Neural cell (in vitro differentiated cells): ENCODE data around the gene P2RX4. TPM values are rescaled to one million over a fixed set of nuclear protein-coding genes. Genes with fewer than 3 reads are reported as not detected.

Experiments
- H2AFZ ChIP-seq: fragments of 200-600, 300-800 bp; sonication (generic), shearing (Covaris generic); 2 replicates; pipeline ENCODE4 v1.6.0; 2014; ENCODE audit warnings: low read depth, mild to moderate bottlenecking, antibody characterized with exemption, low read length, moderate library complexity
- H3F3A ChIP-seq: fragments of 200-600 bp; shearing (Covaris generic); 2 replicates; pipeline ENCODE4 v1.6.1; 2016; ENCODE audit warnings: mild to moderate bottlenecking, moderate library complexity, mixed read lengths, antibody characterized with exemption, low read length; ENCODE audit not compliant: insufficient read depth, poor library complexity, severe bottlenecking
- H3K27ac ChIP-seq: fragments of 200-600, 300-800 bp; sonication (generic), shearing (Covaris generic); 2 replicates; pipeline ENCODE4 v1.5.1; 2014; ENCODE audit warnings: mild to moderate bottlenecking, low read length, moderate library complexity
- H3K27me3 ChIP-seq: fragments of 300-800, 200-600 bp; sonication (generic), shearing (Covaris generic); 2 replicates; pipeline ENCODE4 v1.6.0; 2014; ENCODE audit warnings: mild to moderate bottlenecking, low read depth, low read length, moderate library complexity; ENCODE audit not compliant: insufficient read depth
- H3K36me3 ChIP-seq: fragments of 300-800, 200-600 bp; sonication (generic), shearing (Covaris generic); 2 replicates; pipeline ENCODE4 v1.5.1; 2014; ENCODE audit warnings: mild to moderate bottlenecking, antibody characterized with exemption, low read length, moderate library complexity; ENCODE audit not compliant: insufficient read depth
- H3K4me2 ChIP-seq: fragments of 300-800, 200-600 bp; sonication (generic), shearing (Covaris generic); 2 replicates; pipeline ENCODE4 v1.6.0; 2014; ENCODE audit warnings: mild to moderate bottlenecking, low read length
- H3K4me3 ChIP-seq: fragments of 300-800, 200-600 bp; sonication (generic), shearing (Covaris generic); 2 replicates; pipeline ENCODE4 v1.5.1; 2014; ENCODE audit warnings: mild to moderate bottlenecking, low read length, moderate library complexity
- H3K79me2 ChIP-seq: fragments of 200-600 bp; shearing (Covaris generic); replicated peaks from 2 replicates; pipeline ENCODE4 v1.6.0; 2014; ENCODE audit warnings: mild to moderate bottlenecking, low read length, moderate library complexity; ENCODE audit not compliant: insufficient read depth
- H3K9ac ChIP-seq: fragments of 300-800, 200-600 bp; sonication (generic), shearing (Covaris generic); 2 replicates; pipeline ENCODE4 v1.6.1; 2016; ENCODE audit warnings: mild to moderate bottlenecking, low read length, mixed read lengths
- H3K9me2 ChIP-seq: fragments of 200-600 bp; shearing (Covaris generic); 2 replicates; pipeline ENCODE4 v1.6.1; 2016; ENCODE audit warnings: mild to moderate bottlenecking, low read length, mixed read lengths; ENCODE audit not compliant: insufficient read depth
- H3K9me3 ChIP-seq: fragments of 200-600, 300-800 bp; sonication (generic), shearing (Covaris generic); 2 replicates; pipeline ENCODE4 v1.6.1; 2016; ENCODE audit warnings: mild to moderate bottlenecking, mixed run types, low read length, moderate library complexity, mixed read lengths
- H4K20me1 ChIP-seq: fragments of 200-600 bp; shearing (Covaris generic); 2 replicates; pipeline ENCODE4 v1.6.1; 2016; ENCODE audit warnings: mild to moderate bottlenecking, mixed run types; ENCODE audit not compliant: insufficient read depth
- CTCF ChIP-seq: fragments of 450-650 bp; IDR thresholded peaks from 2 replicates; pipeline ENCODE4 v1.5.1; 2014; ENCODE audit warnings: antibody characterized with exemption, mild to moderate bottlenecking, moderate library complexity; ENCODE audit not compliant: poor library complexity, severe bottlenecking
- EP300 ChIP-seq: fragments of 450-650 bp; conservative IDR thresholded peaks from 2 replicates; pipeline ENCODE4 v1.6.1; 2014; ENCODE audit warnings: antibody characterized with exemption, mild to moderate bottlenecking, moderate library complexity; ENCODE audit not compliant: poor library complexity, severe bottlenecking
- EZH2 ChIP-seq: fragments of 200-600, 300-800 bp; shearing (Covaris generic), sonication (generic); IDR thresholded peaks from 2 replicates; pipeline ENCODE4 v1.6.1; 2014; ENCODE audit warnings: antibody characterized with exemption, low read length, borderline replicate concordance, mild to moderate bottlenecking; ENCODE audit not compliant: insufficient read depth, poor library complexity, severe bottlenecking
- MXI1 ChIP-seq: fragments of 450-650 bp; conservative IDR thresholded peaks from 2 replicates; pipeline ENCODE4 v1.6.1; 2014; ENCODE audit warnings: antibody characterized with exemption, mild to moderate bottlenecking; ENCODE audit not compliant: poor library complexity, severe bottlenecking
- POLR2AphosphoS5 ChIP-seq: IDR thresholded peaks from 2 replicates; pipeline ENCODE4 v1.6.1; 2012
- RAD21 ChIP-seq: fragments of 450-650 bp; conservative IDR thresholded peaks from 2 replicates; pipeline ENCODE4 v1.6.1; 2014; ENCODE audit warnings: antibody characterized with exemption, mild to moderate bottlenecking, moderate library complexity
- REST ChIP-seq: IDR thresholded peaks from 2 replicates; pipeline ENCODE4 v1.6.1; 2012; ENCODE audit warnings: borderline replicate concordance
- SMC3 ChIP-seq: fragments of 450-650 bp; conservative IDR thresholded peaks from 2 replicates; pipeline ENCODE4 v1.6.1; 2014; ENCODE audit warnings: antibody characterized with exemption, mild to moderate bottlenecking, moderate library complexity; ENCODE audit not compliant: poor library complexity
- TAF1 ChIP-seq: IDR thresholded peaks from 2 replicates; pipeline ENCODE4 v1.6.1; 2012; ENCODE audit warnings: low read depth
- polyA plus RNA-seq: library from polyadenylated mRNA; depleted of rRNA; stranded (reverse); fragments of >200 nt; gene quantifications from 2 replicates; pipeline ENCODE4 v1.2.3, GENCODE V29; 2014

Gene P2RX4
- polyA plus RNA-seq, 1 donor from 2014 or later = 5.8 TPM

GRCh38 chr12:121167951-121168350 lies 42.0 kb upstream of the P2RX4 start:
- Histone ChIP-seq H3K79me2 (no peaks in the 10 kb centered on the region), H4K20me1 (no peaks in the 10 kb centered on the region), H3K9me3 (no peaks in the 10 kb centered on the region), H3K27ac (no peak overlapping the region), H3K36me3 (no peaks in the 10 kb centered on the region), H3K4me2 (no peak overlapping the region), H3K9me2 (no peaks in the 10 kb centered on the region), H2AFZ (no peak overlapping the region), H3K4me3 (no peak overlapping the region), H3F3A (no peaks in the 10 kb centered on the region), H3K9ac (no peak overlapping the region), H3K27me3 (no peaks in the 10 kb centered on the region)
- TF ChIP-seq POLR2AphosphoS5 (no peak), EZH2 (no peak), RAD21 (no peak), REST (no peak), CTCF (no peak), MXI1 (no peak), TAF1 (no peak), SMC3 (no peak), EP300 (no peak)

- H3K79me2 ChIP-seq = no peaks in the 10 kb centered on the region
- H4K20me1 ChIP-seq = no peaks in the 10 kb centered on the region
- H3K9me3 ChIP-seq = no peaks in the 10 kb centered on the region
- H3K27me3 ChIP-seq = no peaks in the 10 kb centered on the region
- no peak overlapping the region for H3K4me2 ChIP-seq
- no peak overlapping the region for H3K27ac ChIP-seq
- no peak overlapping the region for H2AFZ ChIP-seq
- H3K9ac ChIP-seq = no peak overlapping the region
- no peaks in the 10 kb centered on the region for H3K36me3 ChIP-seq
- no peak overlapping the region for H3K4me3 ChIP-seq
- TF ChIP-seq TAF1 (no peak), SMC3 (no peak), EZH2 (no peak), POLR2AphosphoS5 (no peak), REST (no peak), MXI1 (no peak), EP300 (no peak), RAD21 (no peak), CTCF (no peak)
- no peaks in the 10 kb centered on the region for H3F3A ChIP-seq
- H3K9me2 ChIP-seq = no peaks in the 10 kb centered on the region
Measured at GRCh38 chr12:121170151-121170550, 39.8 kb upstream of the P2RX4 start.
